ENCODE data around the gene RSRP1. TPM values are rescaled to one million over a fixed set of nuclear protein-coding genes. Genes with fewer than 3 reads are reported as not detected.

RSRP1 gene
- total and polyA plus RNA-seq, 2 experiments from 2014 or later, result 91.4 to 93.7 TPM

- no peak for TF ChIP-seq ETS1 (IDR thresholded peaks at IDR 0.05)
- no peak for TF ChIP-seq CTCF (conservative IDR thresholded peaks at IDR 0.05; ENCODE audit: low read depth in 2 of 2)
- TF ChIP-seq JUNB (IDR thresholded peaks at IDR 0.05; ENCODE audit: unreplicated experiment), result no peak
- no peak for TF ChIP-seq ZNF114 (CRISPR knock-in tag; IDR thresholded peaks at IDR 0.05)
- TF ChIP-seq CREB1 (CRISPR knock-in tag; IDR thresholded peaks at IDR 0.05; ENCODE audit: low read depth), result no peak
Observed at GRCh38 chr1:25217015-25217414, 30.2 kb downstream of the RSRP1 start (continued).

- Histone ChIP-seq H3K27me3 (ENCODE audit: insufficient read depth) (no peaks in the 10 kb centered on the region), H3K9me2 (ENCODE audit: insufficient read depth) (no peaks in the 10 kb centered on the region), H3K27ac (ENCODE audit: low read depth) (no peak overlapping the region), H3K4me1 (ENCODE audit: insufficient read depth) (no peaks in the 10 kb centered on the region), H4K20me1 (replicated peaks; ENCODE audit: insufficient read depth) (no peaks in the 10 kb centered on the region), H2AFZ (no peak overlapping the region), H3K79me2 (replicated peaks; ENCODE audit: insufficient read depth) (no peaks in the 10 kb centered on the region), H3K4me3 (no peak overlapping the region), H3K4me2 (no peak overlapping the region), H3K36me3 (ENCODE audit: insufficient read depth) (no peaks in the 10 kb centered on the region), H3F3A (replicated peaks; ENCODE audit: low read depth) (no peaks in the 10 kb centered on the region)
- H3K36me3 Mint-ChIP-seq (ENCODE audit: low read depth), result peaks cover 5% of the 10 kb centered on the region; the same call in 2 of the 3 replicates
- peaks cover 7% of the 10 kb centered on the region for H3K27me3 Mint-ChIP-seq (ENCODE audit: insufficient read depth, low read depth, poor library complexity)
- H3K4me1 Mint-ChIP-seq, result no peaks in the 10 kb centered on the region
- H3K4me3 Mint-ChIP-seq, result no peak overlapping the region
- no peak for ATAC-seq
- no peaks in the 10 kb centered on the region for H3K9me3 Mint-ChIP-seq
- no peak overlapping the region for H3K27ac Mint-ChIP-seq
- no peak for DNase-seq (ENCODE audit: low spot score)
- no peak for TF ChIP-seq JUNB (IDR thresholded peaks at IDR 0.05; ENCODE audit: unreplicated experiment)
- no peak for TF ChIP-seq EZH2phosphoT487 (IDR thresholded peaks at IDR 0.05; ENCODE audit: unreplicated experiment)
- no peak for TF ChIP-seq NANOG (IDR thresholded peaks at IDR 0.05; ENCODE audit: borderline replicate concordance)
- TF ChIP-seq POLR2AphosphoS5 (IDR thresholded peaks at IDR 0.05; ENCODE audit: low read depth), result no peak
- TF ChIP-seq STAT1 (IDR thresholded peaks at IDR 0.05; ENCODE audit: unreplicated experiment), result no peak
- no peak for TF ChIP-seq CREB1 (CRISPR knock-in tag; IDR thresholded peaks at IDR 0.05; ENCODE audit: low read depth)
- TF ChIP-seq ZNF114 (CRISPR knock-in tag; IDR thresholded peaks at IDR 0.05), result no peak
- TF ChIP-seq CTCF (conservative IDR thresholded peaks at IDR 0.05; ENCODE audit: low read depth in 2 of 2), result no peak
- TF ChIP-seq EZH2 (IDR thresholded peaks at IDR 0.05; ENCODE audit: low read depth, unreplicated experiment), result no peak
- no peak for TF ChIP-seq ZNF462 (CRISPR knock-in tag; IDR thresholded peaks at IDR 0.05)
- TF ChIP-seq ETS1 (IDR thresholded peaks at IDR 0.05), result no peak
- TF ChIP-seq ZNF331 (CRISPR knock-in tag; IDR thresholded peaks at IDR 0.05; ENCODE audit: low read depth), result no peak
Observed at GRCh38 chr1:25216123-25216522, 31.1 kb downstream of the RSRP1 start.
